ENCODE results near the gene C12orf75. TPM values are rescaled to one million over a fixed set of nuclear protein-coding genes. Genes with fewer than 3 reads are reported as not detected.
"Not testable (repeated sequence)": the region's sequence is repeated elsewhere in the genome, so short reads cannot be mapped to it uniquely, and the experiment has no call there.

The C12orf75 gene
- total RNA-seq, 1 donor from 2014 or later: 1.1 TPM

DNA sequence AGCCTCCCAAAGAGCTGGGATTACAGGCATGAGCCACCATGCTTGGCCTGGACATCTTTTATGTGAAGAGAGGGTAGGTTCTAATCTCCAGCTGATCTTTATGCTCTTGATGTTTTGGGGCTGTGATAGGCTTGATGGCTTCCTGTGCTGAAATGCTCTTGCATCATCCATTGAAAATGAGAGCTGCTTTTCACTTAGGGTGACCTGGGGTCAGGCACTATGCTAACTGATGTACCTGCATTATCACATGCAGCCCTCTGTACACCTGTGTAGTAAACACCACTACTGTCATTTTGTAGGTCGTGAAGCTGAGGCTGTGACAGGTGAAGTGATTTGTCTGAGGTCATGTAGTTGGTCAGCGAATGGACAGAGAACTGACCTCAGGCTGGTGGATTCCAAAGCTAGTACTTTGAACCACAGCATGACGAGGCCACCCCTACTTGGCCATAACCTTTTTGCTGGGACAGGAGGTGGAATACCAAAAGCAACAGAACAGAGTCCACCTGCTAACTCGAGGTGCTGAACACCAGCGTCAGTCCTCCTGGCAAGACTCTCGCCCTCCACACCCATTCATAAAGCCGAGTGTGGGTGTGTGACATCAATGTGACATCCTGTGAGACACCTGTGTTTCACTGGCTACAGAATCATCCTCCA is 69.1 kb downstream of the C12orf75 start:
- TF ChIP-seq, protein P1, sequence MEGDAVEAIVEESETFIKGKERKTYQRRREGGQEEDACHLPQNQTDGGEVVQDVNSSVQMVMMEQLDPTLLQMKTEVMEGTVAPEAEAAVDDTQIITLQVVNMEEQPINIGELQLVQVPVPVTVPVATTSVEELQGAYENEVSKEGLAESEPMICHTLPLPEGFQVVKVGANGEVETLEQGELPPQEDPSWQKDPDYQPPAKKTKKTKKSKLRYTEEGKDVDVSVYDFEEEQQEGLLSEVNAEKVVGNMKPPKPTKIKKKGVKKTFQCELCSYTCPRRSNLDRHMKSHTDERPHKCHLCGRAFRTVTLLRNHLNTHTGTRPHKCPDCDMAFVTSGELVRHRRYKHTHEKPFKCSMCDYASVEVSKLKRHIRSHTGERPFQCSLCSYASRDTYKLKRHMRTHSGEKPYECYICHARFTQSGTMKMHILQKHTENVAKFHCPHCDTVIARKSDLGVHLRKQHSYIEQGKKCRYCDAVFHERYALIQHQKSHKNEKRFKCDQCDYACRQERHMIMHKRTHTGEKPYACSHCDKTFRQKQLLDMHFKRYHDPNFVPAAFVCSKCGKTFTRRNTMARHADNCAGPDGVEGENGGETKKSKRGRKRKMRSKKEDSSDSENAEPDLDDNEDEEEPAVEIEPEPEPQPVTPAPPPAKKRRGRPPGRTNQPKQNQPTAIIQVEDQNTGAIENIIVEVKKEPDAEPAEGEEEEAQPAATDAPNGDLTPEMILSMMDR (IDR thresholded peaks at IDR 0.05; ENCODE audit: borderline replicate concordance): no peak

DNA sequence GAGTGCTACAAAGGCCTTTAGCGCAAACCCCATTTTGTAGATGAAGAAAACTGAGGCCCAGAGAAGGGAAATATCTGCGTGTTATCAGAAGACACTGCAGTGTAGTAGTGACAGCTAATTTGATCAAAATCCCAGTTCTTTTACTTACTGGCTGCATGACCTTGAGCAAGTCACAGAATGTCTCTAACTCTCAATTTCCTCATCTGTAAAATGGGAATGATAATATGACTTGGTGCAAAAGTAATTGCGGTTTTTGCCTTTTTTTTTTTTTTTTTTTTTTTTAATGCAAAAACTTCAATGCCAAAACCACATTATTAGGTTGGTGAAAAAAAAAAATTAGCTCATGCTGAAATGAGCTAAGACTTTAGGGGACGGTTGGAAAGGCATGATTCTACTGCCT is 69.7 kb downstream of the C12orf75 start:
- H3K4me1 ChIP-seq: peaks cover 4% of the 10 kb centered on the region

More for the DNA sequence above, 69.1 kb downstream of the C12orf75 start:
- Histone ChIP-seq H3K9me3 (replicated peaks) (peaks cover 4% of the 10 kb centered on the region), H3K36me3 (no peaks in the 10 kb centered on the region), H3K4me3 (no peak overlapping the region), H3K4me1 (peaks cover 4% of the 10 kb centered on the region), H3K27ac (replicated peaks) (no peak overlapping the region), H3K27me3 (ENCODE audit: low read depth) (no peaks in the 10 kb centered on the region)
- intact Hi-C loops (cut with micrococcal nuclease): no loop called here
- DNase-seq: no peak

DNA sequence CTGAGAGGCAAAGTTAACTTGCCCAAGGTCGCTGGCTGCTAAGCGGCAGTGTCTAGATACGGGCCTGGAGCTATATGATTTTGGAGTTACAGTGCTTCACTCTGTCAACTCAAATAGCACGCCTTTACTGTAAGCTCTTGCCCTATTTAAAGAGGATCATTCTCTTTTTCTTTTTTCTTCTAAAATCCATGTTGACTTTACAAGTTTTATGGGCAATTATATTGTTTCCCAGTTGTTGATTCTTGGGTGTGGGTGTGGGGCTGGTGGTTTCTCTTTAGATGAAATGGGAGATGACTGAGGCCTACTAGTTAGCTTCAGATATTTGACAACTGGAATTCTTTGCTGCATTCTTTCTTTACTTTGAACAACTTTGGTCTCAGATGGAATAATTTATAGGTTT is 70.7 kb downstream of the C12orf75 start:
- Histone ChIP-seq H3K27ac (replicated peaks) (no peak overlapping the region), H3K9me3 (replicated peaks) (peaks cover 4% of the 10 kb centered on the region), H3K4me1 (peaks cover 4% of the 10 kb centered on the region), H3K36me3 (no peaks in the 10 kb centered on the region), H3K4me3 (no peak overlapping the region), H3K27me3 (ENCODE audit: low read depth) (no peaks in the 10 kb centered on the region)
- no peak for DNase-seq
- TF ChIP-seq, protein P1 (IDR thresholded peaks at IDR 0.05; ENCODE audit: borderline replicate concordance): no peak
- intact Hi-C loops (cut with micrococcal nuclease): no loop called here

More for the DNA sequence above, 69.7 kb downstream of the C12orf75 start:
- Histone ChIP-seq H3K4me3 (no peak overlapping the region), H3K9me3 (replicated peaks) (peaks cover 4% of the 10 kb centered on the region), H3K27ac (replicated peaks) (no peak overlapping the region), H3K36me3 (no peaks in the 10 kb centered on the region), H3K27me3 (ENCODE audit: low read depth) (no peaks in the 10 kb centered on the region)
- TF ChIP-seq, protein P1 (IDR thresholded peaks at IDR 0.05; ENCODE audit: borderline replicate concordance): no peak
- intact Hi-C loops (cut with micrococcal nuclease): no loop called here
- DNase-seq: no peak

DNA sequence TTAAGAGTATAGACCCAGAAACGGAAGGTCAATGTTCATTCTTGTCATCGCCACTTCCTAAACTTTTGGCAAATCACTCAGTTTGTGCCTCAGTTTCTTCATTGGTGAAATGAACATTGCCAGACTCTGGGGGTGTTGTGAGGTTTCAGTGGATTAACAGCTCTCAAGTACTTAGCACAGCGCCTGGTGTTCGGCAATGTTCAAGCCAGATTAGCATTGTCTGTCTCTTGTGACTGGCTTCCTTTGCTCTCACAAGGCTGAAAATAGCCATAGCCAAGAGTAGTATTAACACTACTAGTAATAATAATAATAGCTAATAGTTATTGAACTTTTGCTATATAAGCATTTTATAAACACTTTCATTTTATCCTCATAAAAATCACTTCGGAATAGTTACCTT is 71.9 kb downstream of the C12orf75 start:
- TF ChIP-seq, protein P1 (IDR thresholded peaks at IDR 0.05; ENCODE audit: borderline replicate concordance): no peak
- DNase-seq: no peak
- H3K9me3 ChIP-seq (replicated peaks): peaks cover 4% of the 10 kb centered on the region
- no peaks in the 10 kb centered on the region for H3K36me3 ChIP-seq
- peaks cover 4% of the 10 kb centered on the region for H3K4me1 ChIP-seq
- no peak overlapping the region for H3K4me3 ChIP-seq
- H3K27me3 ChIP-seq (ENCODE audit: low read depth): no peaks in the 10 kb centered on the region
- H3K27ac ChIP-seq (replicated peaks): no peak overlapping the region
- intact Hi-C loops (cut with micrococcal nuclease): no loop called here

DNA sequence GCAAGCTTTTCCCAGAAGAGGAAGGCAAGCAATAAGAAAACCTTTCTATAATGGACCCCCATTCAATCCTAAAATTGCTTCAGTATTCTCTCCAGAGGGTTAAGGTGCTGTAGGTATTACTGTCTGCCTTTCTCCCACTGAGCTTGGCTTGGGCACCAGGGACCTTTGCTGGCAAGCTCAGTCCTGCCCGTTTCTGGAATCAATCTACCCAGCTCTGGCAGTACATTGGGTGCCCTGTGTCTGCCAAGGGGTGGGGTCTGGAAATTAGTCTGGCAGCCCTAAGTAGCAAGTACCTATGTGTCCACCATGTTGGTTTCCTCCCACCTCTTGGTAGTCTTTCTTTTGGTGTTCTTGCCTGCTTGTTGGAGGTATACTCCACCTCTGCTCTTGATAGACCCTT is 72.6 kb downstream of the C12orf75 start:
- Histone ChIP-seq H3K9me3 (replicated peaks) (peaks cover 4% of the 10 kb centered on the region), H3K4me1 (peaks cover 4% of the 10 kb centered on the region), H3K27me3 (ENCODE audit: low read depth) (no peaks in the 10 kb centered on the region), H3K4me3 (no peak overlapping the region), H3K27ac (replicated peaks) (no peak overlapping the region), H3K36me3 (no peaks in the 10 kb centered on the region)
- intact Hi-C loops (cut with micrococcal nuclease): no loop called here
- DNase-seq: no peak
- TF ChIP-seq, protein P1 (IDR thresholded peaks at IDR 0.05; ENCODE audit: borderline replicate concordance): no peak

DNA sequence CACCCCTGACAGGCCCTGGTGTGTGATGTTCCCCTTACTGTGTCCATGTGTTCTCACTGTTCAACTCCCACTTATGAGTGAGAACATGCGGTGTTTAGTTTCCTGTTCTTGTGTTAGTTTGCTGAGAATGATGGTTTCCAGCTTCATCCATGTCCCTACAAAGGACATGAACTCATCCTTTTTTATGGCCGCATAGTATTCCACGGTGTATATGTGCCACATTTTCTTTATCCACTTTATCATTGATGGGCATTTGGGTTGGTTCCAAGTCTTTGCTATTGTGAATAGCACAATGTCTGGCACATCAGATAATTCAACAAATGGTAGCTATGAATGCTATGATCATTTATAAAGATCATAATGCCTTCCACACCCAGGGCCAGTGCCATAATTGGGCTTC is 73.6 kb downstream of the C12orf75 start:
- DNase-seq; H3K27me3 ChIP-seq (ENCODE audit: low read depth); H3K4me1 ChIP-seq; H3K36me3 ChIP-seq; H3K9me3 ChIP-seq (replicated peaks); intact Hi-C loops (cut with micrococcal nuclease); H3K4me3 ChIP-seq; H3K27ac ChIP-seq (replicated peaks): not testable (repeated sequence)

Data from left ventricle myocardium inferior (tissue), 1 donor.